H1 (cell line): Measurements from ENCODE around the gene KLHDC10. TPM values are rescaled to one million over a fixed set of nuclear protein-coding genes. Genes with fewer than 3 reads are reported as not detected.

ENCODE experiments used
- CTCF ChIA-PET: fragments of 300-600 bp; sonication (Branson Sonifier 250); formaldehyde crosslinking; loops from one replicate; lab custom pipeline; 2021; ENCODE audit not compliant: partially characterized antibody; lab: Charles Lee
- POLR2A ChIA-PET: fragments of 300-600 bp; sonication (Branson Sonifier 250); formaldehyde crosslinking; loops from one replicate; lab custom pipeline; 2021; ENCODE audit warnings: inconsistent platforms; ENCODE audit not compliant: partially characterized antibody; lab: Charles Lee
- DNase-seq, 2 experiments: peaks; one replicate each; pipeline versions ENCODE4 v3.0.0 to v3.0.0-alpha.2; 2010 to 2022; ENCODE audit warnings: low spot score in 2 of 2, low read depth in 1 of 2, mixed read lengths in 1 of 2
- FAIRE-seq: peaks from 2 replicates; lab custom pipeline; 2011; peaks lifted over from hg19 to GRCh38; lab: Jason Lieb, UNC
- H2AFZ ChIP-seq: 2 replicates; pipeline ENCODE4 v1.8.1; 2012; ENCODE audit warnings: low read length, inconsistent platforms
- H2AK5ac ChIP-seq: 2 replicates; pipeline ENCODE4 v1.6.1; 2013; ENCODE audit warnings: low read depth, low read length
- H2BK120ac ChIP-seq: replicated peaks from 2 replicates; pipeline ENCODE3; 2013; ENCODE audit warnings: low read depth, low read length, inconsistent platforms
- H2BK12ac ChIP-seq: 2 replicates; pipeline ENCODE4 v1.6.1; 2013; ENCODE audit warnings: low read depth, low read length
- H2BK15ac ChIP-seq: 2 replicates; pipeline ENCODE4 v1.6.1; 2013; ENCODE audit warnings: low read length
- H2BK20ac ChIP-seq: 2 replicates; pipeline ENCODE4 v1.6.1; 2013; ENCODE audit warnings: low read length
- H2BK5ac ChIP-seq: 2 replicates; pipeline ENCODE4 v1.6.1; 2013; ENCODE audit warnings: low read depth, low read length
- H3K14ac ChIP-seq: 2 replicates; pipeline ENCODE4 v1.6.1; 2013; ENCODE audit warnings: inconsistent platforms; ENCODE audit not compliant: insufficient read length
- H3K18ac ChIP-seq: 2 replicates; pipeline ENCODE4 v1.6.1; 2013; ENCODE audit warnings: low read length; ENCODE audit errors: extremely low read depth
- H3K23ac ChIP-seq: 2 replicates; pipeline ENCODE4 v1.6.1; 2013; ENCODE audit warnings: inconsistent platforms; ENCODE audit not compliant: insufficient read length
- H3K23me2 ChIP-seq: 2 replicates; pipeline ENCODE4 v1.6.1; 2013; ENCODE audit warnings: low read depth, low read length
- H3K27ac ChIP-seq: 2 replicates; pipeline ENCODE4 v1.6.1; 2011; ENCODE audit warnings: low read depth, low read length, inconsistent platforms
- H3K27me3 ChIP-seq, 4 experiments: replicated peaks in 1 of 4; 1 replicate in 1 of 4; 2 replicates in 3 of 4; pipeline versions ENCODE4 v1.6.1 to v1.8.1; 2011 to 2013; ENCODE audit warnings: low read length in 3 of 4, mild to moderate bottlenecking in 3 of 4, inconsistent platforms in 2 of 4, mixed read lengths in 2 of 4, moderate library complexity in 1 of 4; ENCODE audit not compliant: control insufficient read depth in 3 of 4, insufficient read depth in 3 of 4; ENCODE audit errors: extremely low read depth in 1 of 4
- H3K36me3 ChIP-seq, 4 experiments: 2 replicates each; pipeline versions ENCODE4 v1.6.1 to v1.8.1; 2011 to 2013; ENCODE audit warnings: mild to moderate bottlenecking in 4 of 4, low read length in 3 of 4, moderate library complexity in 2 of 4, control low read depth in 1 of 4, inconsistent platforms in 1 of 4; ENCODE audit not compliant: insufficient read depth in 4 of 4, control insufficient read depth in 2 of 4
- H3K4ac ChIP-seq: replicated peaks from 2 replicates; pipeline ENCODE3; 2013; ENCODE audit warnings: low read length, low read depth, mixed read lengths, inconsistent platforms; ENCODE audit not compliant: insufficient read length
- H3K4me1 ChIP-seq, 4 experiments: replicated peaks in 1 of 4; 1 replicate in 1 of 4; 2 replicates in 3 of 4; pipeline versions ENCODE4 v1.6.1 to v1.8.1; 2011 to 2013; ENCODE audit warnings: low read length in 3 of 4, inconsistent platforms in 2 of 4, mixed read lengths in 1 of 4; ENCODE audit not compliant: insufficient read depth in 4 of 4, control insufficient read depth in 3 of 4
- H3K4me2 ChIP-seq, 2 experiments: 2 replicates each; pipeline versions ENCODE4 v1.6.1 to v1.8.1; 2011 to 2013; ENCODE audit warnings: low read depth in 2 of 2, low read length in 2 of 2, control low read depth in 1 of 2, inconsistent platforms in 1 of 2, mild to moderate bottlenecking in 1 of 2; ENCODE audit not compliant: insufficient read depth in 1 of 2
- H3K4me3 ChIP-seq, 4 experiments: fragments of 200-600, 300-600 bp in 1 of 4; sonication (generic), shearing (Covaris generic), sonication (Bioruptor Twin) in 1 of 4; 2 replicates each; pipeline versions ENCODE4 v1.5.1 to v1.8.1; 2011 to 2016; ENCODE audit warnings: low read length in 4 of 4, low read depth in 3 of 4, control low read depth in 2 of 4, inconsistent platforms in 2 of 4, mild to moderate bottlenecking in 2 of 4, mixed read lengths in 1 of 4, moderate library complexity in 1 of 4; ENCODE audit not compliant: insufficient read depth in 2 of 4; ENCODE audit errors: extremely low read depth in 1 of 4
- H3K56ac ChIP-seq: replicated peaks from 2 replicates; pipeline ENCODE3; 2013; ENCODE audit warnings: low read depth, mild to moderate bottlenecking, mixed read lengths, low read length, inconsistent platforms; ENCODE audit not compliant: insufficient read length
- H3K79me1 ChIP-seq: 2 replicates; pipeline ENCODE4 v1.6.1; 2013; ENCODE audit warnings: low read depth, low read length, control low read depth
- H3K79me2 ChIP-seq, 2 experiments: 2 replicates each; pipeline versions ENCODE4 v1.6.1 to v1.8.1; 2012 to 2013; ENCODE audit warnings: low read length in 2 of 2, mild to moderate bottlenecking in 2 of 2, inconsistent platforms in 1 of 2; ENCODE audit not compliant: insufficient read depth in 2 of 2, control insufficient read depth in 1 of 2
- H3K9ac ChIP-seq, 4 experiments: replicated peaks in 1 of 4; 1 replicate in 1 of 4; 2 replicates in 3 of 4; pipeline versions ENCODE4 v1.6.1 to v1.8.1; 2011 to 2013; ENCODE audit warnings: low read depth in 3 of 4, low read length in 3 of 4, control low read depth in 2 of 4, mild to moderate bottlenecking in 2 of 4, moderate library complexity in 2 of 4, inconsistent platforms in 1 of 4; ENCODE audit errors: extremely low read depth in 1 of 4
- H3K9me3 ChIP-seq, 2 experiments: 2 replicates each; pipeline versions ENCODE4 v1.6.1 to v1.8.1; 2012 to 2013; ENCODE audit warnings: mild to moderate bottlenecking in 2 of 2, moderate library complexity in 2 of 2, control low read depth in 1 of 2, inconsistent platforms in 1 of 2, low read depth in 1 of 2, low read length in 1 of 2, mixed read lengths in 1 of 2; ENCODE audit not compliant: insufficient read depth in 2 of 2
- H4K20me1 ChIP-seq, 2 experiments: replicated peaks in 1 of 2; 2 replicates each; pipeline versions ENCODE3 to v1.8.1; 2011 to 2013; ENCODE audit warnings: inconsistent platforms in 2 of 2, low read length in 2 of 2, mild to moderate bottlenecking in 1 of 2; ENCODE audit not compliant: insufficient read depth in 2 of 2, control insufficient read depth in 1 of 2
- H4K5ac ChIP-seq: 2 replicates; pipeline ENCODE4 v1.6.1; 2013; ENCODE audit warnings: low read length, low read depth, mixed read lengths, inconsistent platforms; ENCODE audit not compliant: insufficient read length
- H4K8ac ChIP-seq: 2 replicates; pipeline ENCODE4 v1.8.0; 2013; ENCODE audit warnings: mild to moderate bottlenecking, moderate library complexity, low read length, inconsistent platforms; ENCODE audit not compliant: insufficient read depth; ENCODE audit errors: extremely low read depth
- H4K91ac ChIP-seq: replicated peaks from 2 replicates; pipeline ENCODE3; 2013; ENCODE audit warnings: low read length, mixed read lengths, inconsistent platforms; ENCODE audit not compliant: insufficient read length
- CHD1 ChIP-seq: IDR thresholded peaks from 2 replicates; pipeline ENCODE4 v1.6.1; 2012; ENCODE audit warnings: low read depth, low read length, improper control_type of control experiment
- FOSL1 ChIP-seq: IDR thresholded peaks from 2 replicates; pipeline ENCODE4 v1.6.1; 2011; ENCODE audit warnings: mild to moderate bottlenecking, low read depth, low read length, moderate library complexity; ENCODE audit not compliant: insufficient read depth
- KDM5A ChIP-seq: fragments of 200-600 bp; IDR thresholded peaks from 2 replicates; pipeline ENCODE4 v1.7.1; 2012; ENCODE audit warnings: mild to moderate bottlenecking, low read length, inconsistent platforms, mixed read lengths
- MAFK ChIP-seq: IDR thresholded peaks from 2 replicates; pipeline ENCODE4 v1.6.1; 2012; ENCODE audit warnings: low read depth, mild to moderate bottlenecking, improper control_type of control experiment, low read length
- MAX ChIP-seq: IDR thresholded peaks from 2 replicates; pipeline ENCODE4 v1.6.1; 2012; ENCODE audit warnings: inconsistent platforms
- WGBS, 2 experiments: shearing (Covaris generic) in 1 of 2; methylation state at CpG; one replicate each; pipeline versions ENCODE4 v1.1.6 to v1.1.7; 2013 to 2015; ENCODE audit warnings: low lambda C conversion rate in 2 of 2, mixed read lengths in 2 of 2, inconsistent platforms in 1 of 2, low coverage in 1 of 2, missing lambda C conversion rate in 1 of 2; ENCODE audit not compliant: insufficient replicate concordance in 2 of 2, insufficient coverage in 1 of 2, insufficient read length in 1 of 2; ENCODE audit errors: extremely low coverage in 1 of 2, missing lambda C conversion rate in 1 of 2; 5-methylcytosine and 5-hydroxymethylcytosine counted together
- polyA plus RNA-seq, 7 experiments: library from polyadenylated mRNA; depleted of rRNA in 3 of 7; stranded (reverse) in 5 of 7; unstranded in 2 of 7; fragments of >200 nt in 5 of 7; fragments of 200-250 nt in 2 of 7; gene quantifications; 1 replicate in 5 of 7; 2 replicates in 1 of 7; 4 replicates in 1 of 7; pipeline versions ENCODE4 v1.2.1 to v1.2.3, GENCODE V29; 2011 to 2013; ENCODE audit warnings: missing spikeins in 2 of 7, mixed read lengths in 2 of 7
- total RNA-seq: library from RNA; stranded (reverse); fragmentation: NEBNext Ultra II Directional; extraction: Animal tissue kit (Norgen Biotek cat#: 25700); gene quantifications from 2 replicates; pipeline ENCODE4 v1.2.1, GENCODE V29; 2021

Gene KLHDC10
- total and polyA plus RNA-seq, 2 of the 8 experiments (the other 6 are each of a cell fraction or from before 2014, with no cell fraction given), result 6.6 to 14.5 TPM

GRCh38 chr7:130131964-130132875 lies 61.9 kb downstream of the KLHDC10 start:
- Histone ChIP-seq H2AK5ac (no peak overlapping the region), H3K23ac (no peak overlapping the region), H3K18ac (no peak overlapping the region), H3K27ac (no peak overlapping the region), H3K9ac (no peak overlapping the region), H4K8ac (no peak overlapping the region), H2BK5ac (no peak overlapping the region), H4K20me1 (peaks cover 0 to 1% of the 10 kb centered on the region in 2 experiments), H3K14ac (no peak overlapping the region), H3K9me3 (no peaks in the 10 kb centered on the region), H3K79me1 (no peaks in the 10 kb centered on the region), H3K4me1 (peaks cover 0 to 3% (median 0%) of the 10 kb centered on the region in 4 experiments; a peak in 1 of 7 replicates), H3K4me2 (no peak overlapping the region), H4K91ac (no peak overlapping the region), H2BK12ac (no peak overlapping the region), H3K4ac (no peak overlapping the region), H3K56ac (no peak overlapping the region), H2BK120ac (no peak overlapping the region), H2AFZ (no peak overlapping the region), H3K36me3 (peaks cover 0 to 11% (median 2%) of the 10 kb centered on the region in 4 experiments; a peak in 4 of 8 replicates), H4K5ac (no peak overlapping the region), H3K79me2 (no peaks in the 10 kb centered on the region), H3K27me3 (no peaks in the 10 kb centered on the region), H3K23me2 (no peaks in the 10 kb centered on the region), H3K4me3 (no peak overlapping the region), H2BK20ac (no peak overlapping the region), H2BK15ac (no peak overlapping the region)
- POLR2A ChIA-PET, result interaction anchor here (2.0 kb wide), 1 partner anchor 9 kb away, joined by 7 read pairs; no protein-coding TSS in a partner anchor
- TF ChIP-seq FOSL1 (no peak), KDM5A (no peak), CHD1 (no peak), MAX (no peak), MAFK (no peak)
- CTCF ChIA-PET, result interaction anchor here (1.1 to 1.6 kb wide), 2 partner anchors 68 to 70 kb away, joined by 3 read pairs; no protein-coding TSS in a partner anchor
- WGBS, 2 experiments, result 94% methylated on average over 12 of the region's 12 CpGs; no CpG with 5 or more reads in 1 of the 2 experiments
- FAIRE-seq (no peak), DNase-seq (no peak)
